ENCODE results near the gene MREG.

The MREG gene

GRCh38 chr2:216013080-216013909 lies at the start of gene MREG:
MREG (minus strand) TSS chr2:216013551; CDS start chr2:216013327, 224 bp downstream.
- peak; percentile 87 for DNase-seq

GRCh38 chr2:216059233-216059834 lies 46.0 kb upstream of the MREG start:
- DNase-seq = no peak

- DNase-seq = peak; percentile 50
Measured at GRCh38 chr2:216057688-216058193, 44.4 kb upstream of the MREG start.

- no peak for DNase-seq
Measured at GRCh38 chr2:216056739-216057138, 43.4 kb upstream of the MREG start.

GRCh38 chr2:216055680-216056079 lies 42.3 kb upstream of the MREG start:
- no peak for DNase-seq

GRCh38 chr2:216052420-216052819 lies 39.1 kb upstream of the MREG start:
- DNase-seq = no peak

GRCh38 chr2:216051350-216051749 lies 38.0 kb upstream of the MREG start:
- DNase-seq = no peak

GRCh38 chr2:216049452-216049851 lies 36.1 kb upstream of the MREG start:
- no peak for DNase-seq

- DNase-seq = no peak
Measured at GRCh38 chr2:216047397-216047796, 34.0 kb upstream of the MREG start.

- DNase-seq = no peak
Measured at GRCh38 chr2:216044883-216045486, 31.6 kb upstream of the MREG start.

GRCh38 chr2:216043949-216044348 lies 30.6 kb upstream of the MREG start:
- no peak for DNase-seq

GRCh38 chr2:216041438-216041837 lies 28.1 kb upstream of the MREG start:
- DNase-seq = no peak

- DNase-seq = no peak
Measured at GRCh38 chr2:216039918-216040317, 26.6 kb upstream of the MREG start.

GRCh38 chr2:216034065-216034464 lies 20.7 kb upstream of the MREG start:
- peak; percentile 80 for DNase-seq

- DNase-seq = no peak
Measured at GRCh38 chr2:216033403-216033802, 20.1 kb upstream of the MREG start.

GRCh38 chr2:216031960-216032689 lies 18.8 kb upstream of the MREG start:
- DNase-seq = no peak

- no peak for DNase-seq
Measured at GRCh38 chr2:216030216-216030615, 16.9 kb upstream of the MREG start.

GRCh38 chr2:216029416-216030129 lies 16.2 kb upstream of the MREG start:
- no peak for DNase-seq

GRCh38 chr2:216024779-216025336 lies 11.5 kb upstream of the MREG start:
- DNase-seq = no peak

GRCh38 chr2:216023055-216023648 lies 9.8 kb upstream of the MREG start:
- DNase-seq = peak; percentile 46

GRCh38 chr2:216021768-216022565 lies 8.6 kb upstream of the MREG start:
- DNase-seq = no peak
